Measurements from ENCODE around the gene DNAAF1. TPM values are rescaled to one million over a fixed set of nuclear protein-coding genes. Genes with fewer than 3 reads are reported as not detected.

The DNAAF1 gene
- total and polyA plus RNA-seq, 2 experiments from 2014 or later: not detected

DNA sequence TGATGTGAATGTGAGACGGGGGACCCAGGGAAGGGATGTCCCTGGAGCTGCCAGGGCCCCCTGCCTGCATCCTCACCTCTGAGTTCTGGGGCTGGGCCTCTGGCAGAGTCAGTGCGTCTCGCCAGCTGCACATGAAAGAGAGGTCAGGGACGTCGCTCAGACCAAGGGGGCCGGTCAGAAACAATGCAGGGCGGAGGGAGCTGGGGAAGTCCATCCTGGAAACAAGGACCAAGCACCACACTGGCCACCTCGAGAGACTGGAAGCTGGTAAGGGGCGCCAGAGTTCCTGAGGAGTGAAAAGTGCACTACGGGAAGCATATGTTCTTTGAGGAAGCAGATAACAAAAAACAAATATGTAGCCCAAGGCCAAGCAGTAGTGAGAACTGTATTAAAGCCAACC is 39.7 kb downstream of the DNAAF1 start:
- Histone ChIP-seq H3K79me2 (ENCODE audit: insufficient read depth) (peaks cover 34% of the 10 kb centered on the region), H3K36me3 (ENCODE audit: low read depth) (no peaks in the 10 kb centered on the region), H4K20me1 (ENCODE audit: insufficient read depth) (no peaks in the 10 kb centered on the region; the same call in 1 of the 2 replicates), H3F3A (ENCODE audit: insufficient read depth) (no peaks in the 10 kb centered on the region), H3K4me2 (ENCODE audit: unreplicated experiment) (no peak overlapping the region), H3K9me3 (ENCODE audit: low read depth) (no peaks in the 10 kb centered on the region), H3K27me3 (replicated peaks; ENCODE audit: insufficient read depth) (no peaks in the 10 kb centered on the region), H3K27ac (no peak overlapping the region), H3K9me2 (ENCODE audit: insufficient read depth) (no peaks in the 10 kb centered on the region), H2AFZ (no peak overlapping the region), H3K4me1 (ENCODE audit: insufficient read depth) (no peaks in the 10 kb centered on the region), H3K4me3 (no peak overlapping the region), H3K9ac (no peak overlapping the region)
- in situ Hi-C loops (cut with MboI): no loop called here
- 94 to 98% methylated on average over 10 of the region's 10 CpGs for WGBS, 2 experiments (ENCODE audit: low coverage in 1 of 2, low lambda C conversion rate in 2 of 2, missing lambda C conversion rate in 2 of 2)
- DNase-seq: no peak
- TF ChIP-seq EZH2phosphoT487 (IDR thresholded peaks at IDR 0.05; ENCODE audit: insufficient read depth, low read depth) (no peak), EZH2 (IDR thresholded peaks at IDR 0.05; ENCODE audit: insufficient read depth, poor library complexity, severe bottlenecking) (no peak)

DNA sequence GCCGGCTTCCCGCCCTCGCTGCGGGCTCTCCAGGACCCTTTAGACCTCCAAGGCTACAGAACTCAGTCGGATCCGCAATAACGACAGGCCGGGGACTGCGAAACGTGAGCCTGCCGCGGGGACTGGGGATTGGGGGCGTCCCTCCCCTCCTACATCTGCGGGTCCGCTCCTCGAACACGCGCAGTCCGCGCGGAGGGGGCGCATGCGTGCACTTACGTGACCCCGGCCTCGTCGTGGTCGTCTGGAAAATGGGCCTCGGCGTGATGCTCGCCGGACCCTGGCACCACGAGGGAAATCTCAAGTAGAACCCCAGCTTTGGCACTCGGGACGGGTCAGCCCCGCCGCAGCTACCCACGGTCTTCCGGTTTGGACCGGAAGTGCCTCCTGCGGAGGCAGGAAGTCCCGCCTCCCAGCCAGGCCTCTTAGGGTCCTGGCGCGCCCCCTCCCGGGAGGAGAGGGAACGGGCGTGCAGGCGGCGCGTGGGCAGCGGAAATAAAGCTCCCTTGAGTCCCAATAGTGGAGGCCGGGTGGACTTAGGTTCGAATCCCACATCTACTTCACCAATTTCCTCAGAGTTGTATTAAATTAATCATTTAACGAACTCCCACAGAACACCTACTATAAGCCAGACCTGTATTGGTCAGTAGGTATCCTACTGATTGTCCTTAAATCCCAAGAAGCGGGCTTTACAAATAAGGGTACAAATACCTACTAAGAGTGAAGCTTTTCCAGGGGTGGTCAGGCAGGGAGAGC is 41.8 kb downstream of the DNAAF1 start, which contains the start of gene TAF1C:
TSS of gene TAF1C (minus strand) at position 373 of the 753 bp plus-strand sequence. CDS start 2,069 bp downstream, outside the sequence.
- Histone ChIP-seq H3K9me2 (ENCODE audit: insufficient read depth) (no peaks in the 10 kb centered on the region), H3K79me2 (ENCODE audit: insufficient read depth) (peaks cover 34% of the 10 kb centered on the region), H3K4me3 (peak within 1 kb of the TSS; percentile 94), H3F3A (ENCODE audit: insufficient read depth) (no peaks in the 10 kb centered on the region), H4K20me1 (ENCODE audit: insufficient read depth) (no peaks in the 10 kb centered on the region; the same call in 1 of the 2 replicates), H3K27ac (no peak within 1 kb of the TSS), H3K36me3 (ENCODE audit: low read depth) (no peaks in the 10 kb centered on the region), H3K4me2 (ENCODE audit: unreplicated experiment) (peak within 1 kb of the TSS; percentile 92), H3K9ac (peak within 1 kb of the TSS; percentile 86), H3K4me1 (ENCODE audit: insufficient read depth) (no peaks in the 10 kb centered on the region), H3K27me3 (replicated peaks; ENCODE audit: insufficient read depth) (no peaks in the 10 kb centered on the region), H2AFZ (peak within 1 kb of the TSS; percentile 95), H3K9me3 (ENCODE audit: low read depth) (no peaks in the 10 kb centered on the region)
- WGBS, 2 experiments (ENCODE audit: low coverage in 1 of 2, low lambda C conversion rate in 2 of 2, missing lambda C conversion rate in 2 of 2): 3 to 4% methylated on average over 49 to 55 of the region's 55 CpGs
- TF ChIP-seq EZH2 (IDR thresholded peaks at IDR 0.05; ENCODE audit: insufficient read depth, poor library complexity, severe bottlenecking): no peak
- peak; percentile 98 for DNase-seq
- in situ Hi-C loops (cut with MboI): no loop called here

DNA sequence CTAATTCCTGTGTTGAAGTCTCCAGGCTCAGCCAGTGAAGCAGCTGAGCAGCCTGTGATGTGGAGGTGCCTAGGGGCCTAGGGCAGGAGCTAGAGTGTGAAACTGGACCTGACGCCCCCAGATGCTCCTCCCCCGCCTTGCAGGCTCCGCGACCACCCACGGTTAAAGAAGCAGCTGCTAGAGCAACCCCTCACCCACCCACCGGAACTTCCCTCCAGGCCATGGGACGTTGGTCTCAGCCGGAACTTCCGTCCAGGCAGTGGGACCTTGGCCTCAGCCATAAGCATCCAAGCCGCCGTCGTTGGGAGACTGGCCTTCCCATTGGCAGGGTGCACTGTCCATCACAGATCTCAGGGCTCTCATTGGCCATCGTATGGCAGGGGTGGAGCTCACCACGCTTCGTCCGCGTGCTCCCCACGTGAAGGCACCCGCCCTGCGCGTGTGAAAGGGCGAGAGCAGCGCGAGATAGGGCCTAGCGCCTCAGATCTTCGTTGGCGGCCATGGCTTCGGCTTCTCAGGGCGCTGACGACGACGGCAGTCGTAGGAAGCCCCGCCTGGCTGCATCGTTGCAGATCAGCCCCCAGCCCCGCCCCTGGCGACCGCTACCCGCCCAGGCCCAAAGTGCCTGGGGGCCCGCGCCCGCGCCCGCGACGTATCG is 45.8 kb downstream of the DNAAF1 start, which contains the start of gene ADAD2:
TSS of gene ADAD2 (plus strand) at position 427 of the 658 bp plus-strand sequence. CDS start at position 501, 74 bp downstream.
- in situ Hi-C loops (cut with MboI): no loop called here
- DNase-seq: no peak

DNA sequence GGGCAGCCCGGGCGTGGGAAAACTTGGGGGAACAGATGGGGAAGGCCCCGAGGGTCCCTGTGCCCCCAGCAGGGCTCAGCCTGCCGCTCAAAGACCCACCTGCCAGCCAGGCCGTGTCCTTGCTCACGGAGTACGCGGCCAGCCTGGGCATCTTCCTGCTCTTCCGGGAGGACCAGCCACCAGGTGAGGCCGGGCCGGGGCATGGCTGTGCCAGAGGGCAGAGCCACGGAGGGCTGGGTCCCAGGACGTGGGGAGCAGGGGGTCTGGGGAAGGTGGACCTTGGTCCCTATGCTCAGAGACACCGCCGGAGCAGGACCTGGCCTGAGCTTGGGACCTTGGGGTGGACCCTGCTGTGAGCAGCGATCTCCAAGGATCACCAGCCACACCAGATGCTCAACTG is 46.4 kb downstream of the DNAAF1 start:
- in situ Hi-C loops (cut with MboI): no loop called here
- H4K20me1 ChIP-seq (ENCODE audit: insufficient read depth): no peaks in the 10 kb centered on the region

More for the DNA sequence above, 45.8 kb downstream of the DNAAF1 start, which contains the start of gene ADAD2:
- H3K4me1 ChIP-seq (ENCODE audit: insufficient read depth): no peaks in the 10 kb centered on the region
- H3K9ac ChIP-seq: no peak within 1 kb of the TSS
- H3K27me3 ChIP-seq (replicated peaks; ENCODE audit: insufficient read depth): no peaks in the 10 kb centered on the region
- no peaks in the 10 kb centered on the region for H3F3A ChIP-seq (ENCODE audit: insufficient read depth)
- no peak within 1 kb of the TSS for H3K4me2 ChIP-seq (ENCODE audit: unreplicated experiment)
- WGBS, 2 experiments (ENCODE audit: low coverage in 1 of 2, low lambda C conversion rate in 2 of 2, missing lambda C conversion rate in 2 of 2): 82 to 88% methylated on average over 26 to 47 of the region's 47 CpGs
- no peak within 1 kb of the TSS for H3K4me3 ChIP-seq
- no peaks in the 10 kb centered on the region for H4K20me1 ChIP-seq (ENCODE audit: insufficient read depth)
- H3K36me3 ChIP-seq (ENCODE audit: low read depth): no peaks in the 10 kb centered on the region
- peaks cover 9% of the 10 kb centered on the region for H3K79me2 ChIP-seq (ENCODE audit: insufficient read depth)
- H3K9me3 ChIP-seq (ENCODE audit: low read depth): no peaks in the 10 kb centered on the region
- no peak for TF ChIP-seq EZH2phosphoT487 (IDR thresholded peaks at IDR 0.05; ENCODE audit: insufficient read depth, low read depth)
- TF ChIP-seq EZH2 (IDR thresholded peaks at IDR 0.05; ENCODE audit: insufficient read depth, poor library complexity, severe bottlenecking): no peak
- H3K9me2 ChIP-seq (ENCODE audit: insufficient read depth): no peaks in the 10 kb centered on the region
- H3K27ac ChIP-seq: no peak within 1 kb of the TSS
- H2AFZ ChIP-seq: no peak within 1 kb of the TSS

More for the DNA sequence above, 46.4 kb downstream of the DNAAF1 start:
- Histone ChIP-seq H3K27ac (no peak overlapping the region), H3K4me3 (no peak overlapping the region), H3K36me3 (ENCODE audit: low read depth) (no peaks in the 10 kb centered on the region), H3K4me1 (ENCODE audit: insufficient read depth) (no peaks in the 10 kb centered on the region), H3K79me2 (ENCODE audit: insufficient read depth) (peaks cover 3% of the 10 kb centered on the region), H2AFZ (no peak overlapping the region), H3F3A (ENCODE audit: insufficient read depth) (no peaks in the 10 kb centered on the region), H3K9ac (no peak overlapping the region), H3K9me2 (ENCODE audit: insufficient read depth) (no peaks in the 10 kb centered on the region), H3K9me3 (ENCODE audit: low read depth) (no peaks in the 10 kb centered on the region), H3K27me3 (replicated peaks; ENCODE audit: insufficient read depth) (no peaks in the 10 kb centered on the region), H3K4me2 (ENCODE audit: unreplicated experiment) (no peak overlapping the region)
- 82 to 89% methylated on average over 13 to 16 of the region's 16 CpGs for WGBS, 2 experiments (ENCODE audit: low coverage in 1 of 2, low lambda C conversion rate in 2 of 2, missing lambda C conversion rate in 2 of 2)
- no peak for DNase-seq
- no peak for TF ChIP-seq EZH2 (IDR thresholded peaks at IDR 0.05; ENCODE audit: insufficient read depth, poor library complexity, severe bottlenecking)
- TF ChIP-seq EZH2phosphoT487 (IDR thresholded peaks at IDR 0.05; ENCODE audit: insufficient read depth, low read depth): no peak

Measured in GM23248 (cell line).